ENCODE results near the gene MCTP1.

Gene MCTP1

GRCh38 chr5:94670726-94671125 lies 614.2 kb downstream of the MCTP1 start:
- Histone ChIP-seq H4K20me1 (ENCODE audit: insufficient read depth, low read length) (no peaks in the 10 kb centered on the region), H3K9me3 (ENCODE audit: insufficient read depth, low read length) (no peaks in the 10 kb centered on the region), H3K27me3 (ENCODE audit: low read depth, low read length) (no peaks in the 10 kb centered on the region), H3K4me3 (ENCODE audit: low read length) (no peak overlapping the region), H3K4me1 (ENCODE audit: low read length) (no peaks in the 10 kb centered on the region), H3K36me3 (replicated peaks; ENCODE audit: low read depth, low read length) (no peaks in the 10 kb centered on the region), H3K9ac (ENCODE audit: low read length) (no peak overlapping the region), H3K4me2 (ENCODE audit: low read length) (no peak overlapping the region), H3K79me2 (ENCODE audit: low read length) (no peaks in the 10 kb centered on the region), H3K27ac (ENCODE audit: low read length) (no peak overlapping the region), H2AFZ (ENCODE audit: low read depth, low read length) (no peak overlapping the region)
- TF ChIP-seq CTCF (IDR thresholded peaks at IDR 0.05; ENCODE audit: low read depth, low read length) (no peak), EZH2phosphoT487 (IDR thresholded peaks at IDR 0.05; ENCODE audit: low read depth) (no peak)

- H3K36me3 ChIP-seq (replicated peaks; ENCODE audit: low read depth, low read length): peaks cover 3% of the 10 kb centered on the region
- H3K27ac ChIP-seq (ENCODE audit: low read length): no peak overlapping the region
- H3K4me2 ChIP-seq (ENCODE audit: low read length): no peak overlapping the region
- H3K27me3 ChIP-seq (ENCODE audit: low read depth, low read length): no peaks in the 10 kb centered on the region
- H2AFZ ChIP-seq (ENCODE audit: low read depth, low read length): no peak overlapping the region
- H3K4me3 ChIP-seq (ENCODE audit: low read length): no peak overlapping the region
- H3K79me2 ChIP-seq (ENCODE audit: low read length): no peaks in the 10 kb centered on the region
- no peaks in the 10 kb centered on the region for H3K9me3 ChIP-seq (ENCODE audit: insufficient read depth, low read length)
- H3K4me1 ChIP-seq (ENCODE audit: low read length): no peaks in the 10 kb centered on the region
- no peak for TF ChIP-seq CTCF (IDR thresholded peaks at IDR 0.05; ENCODE audit: low read depth, low read length)
- TF ChIP-seq EZH2phosphoT487 (IDR thresholded peaks at IDR 0.05; ENCODE audit: low read depth): no peak
- H4K20me1 ChIP-seq (ENCODE audit: insufficient read depth, low read length): no peaks in the 10 kb centered on the region
- H3K9ac ChIP-seq (ENCODE audit: low read length): no peak overlapping the region
Observed at GRCh38 chr5:94667937-94668336, 617.0 kb downstream of the MCTP1 start.

GRCh38 chr5:94661086-94661485 lies 623.8 kb downstream of the MCTP1 start:
- Histone ChIP-seq H3K4me2 (ENCODE audit: low read length) (no peak overlapping the region), H3K27me3 (ENCODE audit: low read depth, low read length) (no peaks in the 10 kb centered on the region), H3K36me3 (replicated peaks; ENCODE audit: low read depth, low read length) (peaks cover 28% of the 10 kb centered on the region), H2AFZ (ENCODE audit: low read depth, low read length) (no peak overlapping the region), H3K4me3 (ENCODE audit: low read length) (no peak overlapping the region), H3K9ac (ENCODE audit: low read length) (no peak overlapping the region), H4K20me1 (ENCODE audit: insufficient read depth, low read length) (no peaks in the 10 kb centered on the region), H3K79me2 (ENCODE audit: low read length) (no peaks in the 10 kb centered on the region), H3K9me3 (ENCODE audit: insufficient read depth, low read length) (peaks cover 7% of the 10 kb centered on the region; the same call in 1 of the 2 replicates), H3K27ac (ENCODE audit: low read length) (no peak overlapping the region), H3K4me1 (ENCODE audit: low read length) (no peaks in the 10 kb centered on the region)
- TF ChIP-seq EZH2phosphoT487 (IDR thresholded peaks at IDR 0.05; ENCODE audit: low read depth) (no peak), CTCF (IDR thresholded peaks at IDR 0.05; ENCODE audit: low read depth, low read length) (no peak)

GRCh38 chr5:94660506-94660905 lies 624.4 kb downstream of the MCTP1 start:
- no peak overlapping the region for H3K4me3 ChIP-seq (ENCODE audit: low read length)
- H3K27me3 ChIP-seq (ENCODE audit: low read depth, low read length): no peaks in the 10 kb centered on the region
- no peak overlapping the region for H3K9ac ChIP-seq (ENCODE audit: low read length)
- H3K9me3 ChIP-seq (ENCODE audit: insufficient read depth, low read length): peaks cover 7% of the 10 kb centered on the region; the same call in 1 of the 2 replicates
- no peak overlapping the region for H3K4me2 ChIP-seq (ENCODE audit: low read length)
- peaks cover 32% of the 10 kb centered on the region for H3K36me3 ChIP-seq (replicated peaks; ENCODE audit: low read depth, low read length)
- no peaks in the 10 kb centered on the region for H3K79me2 ChIP-seq (ENCODE audit: low read length)
- H2AFZ ChIP-seq (ENCODE audit: low read depth, low read length): no peak overlapping the region
- no peaks in the 10 kb centered on the region for H3K4me1 ChIP-seq (ENCODE audit: low read length)
- H3K27ac ChIP-seq (ENCODE audit: low read length): no peak overlapping the region
- no peaks in the 10 kb centered on the region for H4K20me1 ChIP-seq (ENCODE audit: insufficient read depth, low read length)
- TF ChIP-seq EZH2phosphoT487 (IDR thresholded peaks at IDR 0.05; ENCODE audit: low read depth): no peak

GRCh38 chr5:94658272-94658671 lies 626.6 kb downstream of the MCTP1 start:
- peaks cover 7% of the 10 kb centered on the region; the same call in 1 of the 2 replicates for H3K9me3 ChIP-seq (ENCODE audit: insufficient read depth, low read length)
- peaks cover 37% of the 10 kb centered on the region for H3K36me3 ChIP-seq (replicated peaks; ENCODE audit: low read depth, low read length)

More at GRCh38 chr5:94658272-94658671, 626.6 kb downstream of the MCTP1 start:
- no peak overlapping the region for H3K9ac ChIP-seq (ENCODE audit: low read length)
- no peaks in the 10 kb centered on the region for H3K27me3 ChIP-seq (ENCODE audit: low read depth, low read length)
- no peaks in the 10 kb centered on the region for H3K4me1 ChIP-seq (ENCODE audit: low read length)
- no peaks in the 10 kb centered on the region for H3K79me2 ChIP-seq (ENCODE audit: low read length)
- no peak overlapping the region for H3K27ac ChIP-seq (ENCODE audit: low read length)
- TF ChIP-seq EZH2phosphoT487 (IDR thresholded peaks at IDR 0.05; ENCODE audit: low read depth) (no peak), CTCF (IDR thresholded peaks at IDR 0.05; ENCODE audit: low read depth, low read length) (no peak)
- H3K4me2 ChIP-seq (ENCODE audit: low read length): no peak overlapping the region
- H3K4me3 ChIP-seq (ENCODE audit: low read length): no peak overlapping the region
- H4K20me1 ChIP-seq (ENCODE audit: insufficient read depth, low read length): no peaks in the 10 kb centered on the region
- H2AFZ ChIP-seq (ENCODE audit: low read depth, low read length): no peak overlapping the region

Data from OCI-LY3 (cell line).